WTC11 (cell line): Measurements from ENCODE around the gene AGO3.
A peak's percentile ranks its signal among the peaks of the same experiment; 100 is the strongest.

Experiments
- ATF3 ChIP-seq: sonication (generic); formaldehyde crosslinking; conservative IDR thresholded peaks from 2 replicates; pipeline ENCODE4 v1.8.1; 2022; ENCODE audit warnings: mild to moderate bottlenecking, missing genetic modification reagents
- CBFB ChIP-seq: sonication (generic); formaldehyde crosslinking; IDR thresholded peaks from 2 replicates; pipeline ENCODE4 v1.8.1; 2022; ENCODE audit warnings: mild to moderate bottlenecking, low read depth, missing genetic modification reagents
- CREB1 ChIP-seq: sonication (generic); formaldehyde crosslinking; IDR thresholded peaks from 2 replicates; pipeline ENCODE4 v1.8.0; 2023; ENCODE audit warnings: mild to moderate bottlenecking, missing genetic modification reagents
- CTCF ChIP-seq: fragments of 200-600 bp; IDR thresholded peaks from 2 replicates; pipeline ENCODE4 v1.8.0; 2022; ENCODE audit warnings: antibody characterized with exemption
- FOXP1 ChIP-seq: sonication (generic); formaldehyde crosslinking; IDR thresholded peaks from 2 replicates; pipeline ENCODE4 v1.8.0; 2022; ENCODE audit warnings: missing genetic modification reagents, mild to moderate bottlenecking, moderate library complexity, borderline replicate concordance
- JUN ChIP-seq: sonication (generic); formaldehyde crosslinking; IDR thresholded peaks from 2 replicates; pipeline ENCODE4 v1.8.0; 2023; ENCODE audit warnings: mild to moderate bottlenecking, missing genetic modification reagents
- MAX ChIP-seq: sonication (generic); formaldehyde crosslinking; IDR thresholded peaks from 2 replicates; pipeline ENCODE4 v1.8.0; 2022; ENCODE audit warnings: mild to moderate bottlenecking, missing genetic modification reagents
- NFE2L1 ChIP-seq: sonication (generic); formaldehyde crosslinking; IDR thresholded peaks from 2 replicates; pipeline ENCODE4 v1.8.1; 2023; ENCODE audit warnings: missing genetic modification reagents
- TEAD4 ChIP-seq: sonication (generic); formaldehyde crosslinking; IDR thresholded peaks from 2 replicates; pipeline ENCODE4 v1.8.0; 2022; ENCODE audit warnings: mild to moderate bottlenecking, missing genetic modification reagents
- ZNF281 ChIP-seq: sonication (generic); formaldehyde crosslinking; IDR thresholded peaks from 2 replicates; pipeline ENCODE4 v1.8.0; 2023; ENCODE audit warnings: mild to moderate bottlenecking, missing genetic modification reagents
- ZNF317 ChIP-seq: sonication (generic); formaldehyde crosslinking; IDR thresholded peaks from 2 replicates; pipeline ENCODE4 v1.8.1; 2023; ENCODE audit warnings: low read depth, mild to moderate bottlenecking, moderate library complexity, missing genetic modification reagents, borderline replicate concordance

GRCh38 chr1:36088577-36089392, 157.9 kb downstream of the AGO3 start, which contains the start of gene ADPRS:
- TF ChIP-seq CBFB (CRISPR knock-in tag): peak; percentile 98
- TF ChIP-seq FOXP1 (CRISPR knock-in tag): peak; percentile 90; the same call in 1 of the 2 replicates
- TF ChIP-seq CTCF: peak; percentile 93
- peak; percentile 90 for TF ChIP-seq MAX (CRISPR knock-in tag)
- TF ChIP-seq TEAD4 (CRISPR knock-in tag): 0 out of 2 replicates have a peak, but pooled peaks have one; percentile 20
- TF ChIP-seq JUN (CRISPR knock-in tag): peak; percentile 57; the same call in 1 of the 2 replicates
- TF ChIP-seq CREB1 (CRISPR knock-in tag): peak; percentile 88
- no peak; the same call in 1 of the 2 replicates for TF ChIP-seq ZNF281 (CRISPR knock-in tag)
- no peak for TF ChIP-seq ZNF317
- TF ChIP-seq ATF3: no peak
- peak; percentile 85; the same call in 1 of the 2 replicates for TF ChIP-seq NFE2L1
